GM19463 (cell line): ENCODE measurements around the gene CDH24.

Experiments
- ATAC-seq: cut with Tn5 transposase; IDR thresholded peaks from one replicate; pipeline ENCODE4 v1.9.1; 2021; ENCODE audit warnings: mild to moderate bottlenecking, moderate library complexity; ENCODE audit not compliant: unreplicated experiment

CDH24 gene

GRCh38 chr14:23091294-23092225, 34.2 kb upstream of the CDH24 start:
- no peak for ATAC-seq

- no peak for ATAC-seq
These were observed 32.9 kb upstream of the CDH24 start for GRCh38 chr14:23090254-23090636.

GRCh38 chr14:23089498-23090253, 32.4 kb upstream of the CDH24 start:
- no peak for ATAC-seq

GRCh38 chr14:23086565-23086964, 29.2 kb upstream of the CDH24 start:
- no peak for ATAC-seq

GRCh38 chr14:23085458-23085857, 28.1 kb upstream of the CDH24 start:
- no peak for ATAC-seq

GRCh38 chr14:23080474-23080873, 23.2 kb upstream of the CDH24 start:
- ATAC-seq = no peak

- no peak for ATAC-seq
These were observed 22.4 kb upstream of the CDH24 start for GRCh38 chr14:23079716-23080115.

GRCh38 chr14:23078692-23079116, 21.4 kb upstream of the CDH24 start:
- ATAC-seq = no peak

- ATAC-seq = no peak
These were observed 20.6 kb upstream of the CDH24 start for GRCh38 chr14:23077962-23078361.

GRCh38 chr14:23076785-23077408, 19.6 kb upstream of the CDH24 start:
- no peak for ATAC-seq

- no peak for ATAC-seq
These were observed 17.6 kb upstream of the CDH24 start for GRCh38 chr14:23074906-23075305.

- ATAC-seq = no peak
These were observed 14.7 kb upstream of the CDH24 start for GRCh38 chr14:23071921-23072539.

- peak; percentile 92 for ATAC-seq
These were observed 14.1 kb upstream of the CDH24 start for GRCh38 chr14:23071244-23071920.

GRCh38 chr14:23070262-23071129, 13.2 kb upstream of the CDH24 start:
- ATAC-seq = no peak

- ATAC-seq = no peak
These were observed 12.1 kb upstream of the CDH24 start for GRCh38 chr14:23069413-23069806.

- peak; percentile 64 for ATAC-seq
These were observed 11.6 kb upstream of the CDH24 start for GRCh38 chr14:23068789-23069412.

GRCh38 chr14:23067847-23068788, 10.8 kb upstream of the CDH24 start:
- ATAC-seq = no peak
